Body of pancreas (tissue), 4 donors: Measurements from ENCODE around the gene PCDH15.

Experiments used
- CTCF ChIP-seq, 7 experiments: fragments of 450-650 bp in 4 of 7; fragments of 200-600 bp in 3 of 7; sonication (generic) in 3 of 7; IDR thresholded peaks; one replicate each; pipeline ENCODE4 v1.5.1; 2016 to 2019; ENCODE audit warnings: antibody characterized with exemption in 7 of 7
- POLR2A ChIP-seq, 3 donors: fragments of 450-650 bp; IDR thresholded peaks; one replicate each; pipeline ENCODE4 v1.6.1; 2016; ENCODE audit warnings: antibody characterized with exemption in 3 of 3, mild to moderate bottlenecking in 2 of 3

DNA sequence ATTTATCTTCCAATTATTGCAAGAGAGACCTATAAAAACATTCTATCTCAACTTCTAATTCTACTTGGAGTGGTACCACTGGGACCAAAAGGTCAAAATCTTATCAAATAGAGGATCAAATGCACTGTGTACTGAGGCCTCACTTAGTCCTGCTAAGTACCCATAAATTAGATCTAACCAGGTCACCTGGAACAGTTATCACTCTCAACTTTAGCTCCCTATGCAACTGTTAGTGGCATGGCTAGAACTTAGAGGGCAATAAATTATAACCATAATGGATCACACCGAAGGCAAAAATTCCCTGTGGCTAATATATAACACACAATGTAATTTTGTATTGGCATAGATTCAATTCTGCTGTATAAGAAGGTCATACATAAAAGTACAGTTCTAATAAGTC lies 428.9 kb downstream of the PCDH15 start:
- TF ChIP-seq CTCF (IDR thresholded peaks at IDR 0.05), result no peak
- TF ChIP-seq POLR2A (IDR thresholded peaks at IDR 0.05), result no peak
